GM19043 (cell line): Measurements from ENCODE around the gene FIBCD1.

Source experiments
- ATAC-seq: cut with Tn5 transposase; IDR thresholded peaks from one replicate; pipeline ENCODE4 v1.9.1; 2021; ENCODE audit warnings: low read depth; ENCODE audit not compliant: unreplicated experiment

FIBCD1 gene

DNA sequence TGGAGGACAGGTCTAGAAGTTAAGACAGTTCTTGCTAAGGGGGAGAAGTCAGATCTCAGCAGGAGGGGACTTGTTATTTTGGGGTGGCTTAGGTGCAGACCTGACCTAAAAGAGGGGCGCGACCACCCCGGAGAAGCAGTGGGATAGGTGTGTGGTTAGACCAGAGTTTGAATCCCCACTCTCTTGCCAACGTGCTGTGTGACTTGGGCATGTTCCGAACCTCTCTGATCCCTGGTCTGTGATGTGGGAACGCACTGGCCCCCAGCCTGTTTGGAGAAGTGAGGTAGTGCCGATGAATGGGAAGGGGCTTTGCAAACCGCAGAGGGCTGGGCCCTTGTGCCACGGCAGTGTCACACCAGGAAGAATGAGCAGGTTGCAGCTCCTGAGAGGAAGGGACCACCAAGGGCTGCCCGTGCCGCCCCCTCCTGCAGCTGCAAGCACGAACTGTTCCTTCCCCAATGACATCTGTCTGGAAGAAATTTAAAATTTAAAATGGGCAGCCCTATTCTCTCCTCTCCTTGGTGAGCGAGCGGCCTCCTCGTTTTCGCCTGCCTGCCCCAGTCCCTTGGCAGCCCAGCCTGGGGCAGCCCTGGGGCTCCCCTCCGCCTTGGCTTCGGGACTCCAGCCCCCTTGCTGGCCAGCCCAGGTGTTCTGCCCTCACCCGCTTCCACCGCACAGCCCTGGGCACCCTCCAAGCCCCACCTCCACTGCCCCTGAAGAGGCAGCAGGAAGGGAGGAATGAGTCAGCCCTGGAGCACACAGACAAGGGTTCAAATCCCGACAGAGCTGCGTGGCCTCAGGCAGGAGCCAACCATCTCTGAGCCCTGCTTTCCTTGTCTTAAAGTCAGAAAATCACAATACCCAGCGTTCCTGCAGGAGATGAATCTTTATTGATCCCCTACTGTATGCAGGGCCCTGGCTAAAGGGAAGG is 1.6 kb downstream of the FIBCD1 start:
- ATAC-seq = no peak

DNA sequence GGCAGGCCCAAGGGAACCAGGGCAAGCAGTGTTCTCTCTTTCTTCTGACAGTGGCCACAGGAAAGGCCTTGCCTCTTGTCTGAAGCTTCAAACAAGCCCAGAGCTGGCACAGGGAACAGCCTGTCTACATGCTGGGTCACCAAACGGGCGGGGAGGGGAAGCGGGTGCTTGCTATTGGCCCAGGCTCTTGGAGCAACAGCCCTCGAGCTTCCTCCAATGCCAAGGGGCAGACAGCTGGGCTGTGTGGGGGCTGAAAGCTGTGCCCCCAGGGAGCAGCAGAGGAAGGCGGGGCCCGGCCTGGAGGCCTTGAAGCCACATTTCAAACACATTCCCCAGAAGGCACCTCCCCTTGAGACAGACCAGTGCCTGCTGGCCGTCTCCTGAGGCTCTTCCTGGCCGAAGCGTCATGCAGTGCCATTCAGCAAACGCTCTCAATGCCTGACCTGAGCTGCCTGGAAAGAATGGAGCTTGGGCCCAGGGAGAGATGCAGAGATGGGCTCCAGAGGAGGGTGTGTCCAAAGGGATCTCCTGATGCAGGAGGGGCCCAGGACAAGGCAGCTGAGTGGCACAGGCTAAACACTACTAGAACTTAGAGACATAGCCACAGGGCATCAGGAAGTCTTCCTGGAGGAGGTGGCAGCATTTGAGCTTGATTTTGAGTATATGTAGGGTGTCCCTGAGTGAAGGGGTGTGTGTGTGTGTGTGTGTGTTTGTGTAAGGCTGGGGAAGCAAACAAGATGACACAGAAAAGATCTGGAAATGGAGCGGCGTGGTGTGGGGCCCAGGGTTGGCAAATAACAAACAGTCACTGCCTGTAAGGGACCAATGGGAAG is 2.5 kb downstream of the FIBCD1 start:
- ATAC-seq = no peak

GRCh38 chr9:130935648-130936271 is 3.3 kb downstream of the FIBCD1 start:
- ATAC-seq = no peak

DNA sequence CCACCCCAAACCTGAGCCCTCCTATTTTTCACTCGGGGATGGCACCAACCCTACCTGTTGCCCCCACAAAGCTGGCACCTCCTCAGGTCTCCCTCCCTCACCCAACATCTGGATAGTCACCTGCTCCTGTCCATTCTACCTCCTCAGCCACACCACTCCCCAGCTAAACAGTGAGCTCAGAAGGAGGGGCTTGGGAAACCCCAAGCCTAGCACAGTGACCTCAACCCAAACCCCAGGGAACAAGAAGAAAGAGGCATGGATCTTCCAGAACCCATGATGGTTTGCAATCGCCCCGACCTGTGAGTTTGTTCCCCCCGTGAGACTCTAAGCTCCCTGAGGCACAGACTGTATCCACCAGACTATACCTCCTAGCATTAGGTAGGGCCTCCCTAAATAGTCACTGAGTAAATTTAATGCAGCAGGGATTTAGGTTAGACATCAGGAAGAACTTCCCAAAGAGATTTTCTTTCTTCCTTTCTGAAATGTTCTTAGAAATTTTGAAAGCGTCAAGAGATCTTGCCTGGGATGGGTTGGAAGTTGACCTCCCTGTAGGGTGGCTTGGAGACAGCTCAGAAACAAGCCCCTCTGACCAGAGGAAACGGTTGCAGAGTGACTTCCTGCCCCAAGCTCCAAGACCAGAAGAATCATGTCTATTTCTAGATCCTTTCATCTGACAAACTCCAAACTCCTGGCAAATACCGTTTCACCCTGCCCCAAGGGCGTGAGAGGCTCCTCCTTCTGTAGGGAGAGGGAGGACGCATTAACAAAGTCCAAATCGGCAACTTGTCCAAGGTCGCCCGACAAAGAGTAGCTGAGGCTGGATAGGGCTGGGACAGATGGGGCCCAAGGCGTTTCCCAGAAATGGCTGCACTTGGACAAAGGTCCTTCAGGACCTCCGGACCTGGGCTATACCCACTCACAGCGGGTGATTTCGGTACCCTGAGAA is 4.1 kb downstream of the FIBCD1 start:
- ATAC-seq = no peak

DNA sequence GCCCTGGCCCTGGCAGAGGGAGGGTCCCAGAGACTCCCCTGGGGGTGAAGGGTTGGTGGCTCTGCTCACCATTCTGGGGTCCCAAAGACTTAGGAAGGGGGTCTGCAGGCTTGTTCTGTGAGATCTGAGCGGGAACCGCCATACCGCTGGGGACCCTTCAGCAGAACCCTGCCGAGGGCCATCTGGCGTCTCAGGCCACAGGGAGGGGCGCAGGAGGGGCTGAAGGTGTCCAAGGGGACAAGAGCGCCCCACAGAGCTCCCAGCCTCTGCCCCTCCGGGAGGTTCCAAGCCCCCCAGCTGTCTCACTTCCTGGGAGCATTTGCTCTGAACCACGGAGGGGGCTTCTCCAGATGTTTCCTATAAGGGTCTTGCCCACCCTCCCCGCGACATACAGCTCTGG is 4.8 kb downstream of the FIBCD1 start:
- no peak for ATAC-seq

DNA sequence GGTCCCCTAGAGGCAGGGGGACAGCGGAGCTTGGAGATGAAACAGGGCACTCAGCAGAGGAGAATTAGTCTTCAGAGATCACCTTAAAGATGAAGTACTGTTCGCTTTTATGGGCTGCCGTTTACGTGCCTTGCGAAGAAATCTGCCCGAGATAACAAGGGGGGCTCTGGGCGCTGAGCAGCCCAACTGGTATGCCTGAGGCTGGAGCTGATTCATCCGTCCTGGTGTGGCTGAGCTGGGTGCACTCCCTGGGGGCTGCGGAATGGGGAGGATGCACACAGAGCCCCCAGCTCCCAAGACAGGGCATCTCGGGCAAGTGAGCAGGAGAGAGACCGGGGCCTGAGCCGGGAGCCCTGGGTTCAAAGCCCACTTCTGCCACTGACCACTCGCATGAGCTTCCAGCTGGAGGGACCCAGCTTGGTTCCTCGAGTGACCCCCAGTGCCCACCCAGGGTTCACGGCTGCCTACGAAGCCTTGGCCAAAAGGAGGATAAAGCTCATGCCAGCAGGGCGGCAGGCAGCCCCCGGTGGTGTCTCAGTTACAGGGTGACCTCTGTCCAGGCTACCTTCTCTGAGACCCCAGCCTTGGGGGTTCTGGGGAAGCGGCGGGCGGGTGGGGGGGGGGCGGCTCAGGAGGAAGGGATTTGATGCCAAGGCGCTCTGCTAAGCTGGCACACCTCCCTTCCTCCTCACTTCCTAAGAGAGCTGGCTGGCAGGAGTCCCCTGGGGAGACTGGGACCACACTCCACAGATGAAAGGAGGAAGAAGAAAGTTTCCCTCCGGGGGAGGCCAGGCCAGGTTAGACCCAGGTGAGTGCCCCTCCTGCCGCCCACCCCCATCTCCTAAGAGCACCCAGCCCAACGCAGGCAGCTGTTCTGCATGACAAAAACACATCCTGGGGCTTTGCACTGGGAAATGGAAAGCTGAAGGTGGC is 5.7 kb downstream of the FIBCD1 start:
- no peak for ATAC-seq

- ATAC-seq = no peak
Measured at GRCh38 chr9:130932255-130933079, 6.6 kb downstream of the FIBCD1 start.

GRCh38 chr9:130931508-130932254 is 7.4 kb downstream of the FIBCD1 start:
- no peak for ATAC-seq

- ATAC-seq = no peak
Measured at GRCh38 chr9:130930804-130931349, 8.2 kb downstream of the FIBCD1 start.

DNA sequence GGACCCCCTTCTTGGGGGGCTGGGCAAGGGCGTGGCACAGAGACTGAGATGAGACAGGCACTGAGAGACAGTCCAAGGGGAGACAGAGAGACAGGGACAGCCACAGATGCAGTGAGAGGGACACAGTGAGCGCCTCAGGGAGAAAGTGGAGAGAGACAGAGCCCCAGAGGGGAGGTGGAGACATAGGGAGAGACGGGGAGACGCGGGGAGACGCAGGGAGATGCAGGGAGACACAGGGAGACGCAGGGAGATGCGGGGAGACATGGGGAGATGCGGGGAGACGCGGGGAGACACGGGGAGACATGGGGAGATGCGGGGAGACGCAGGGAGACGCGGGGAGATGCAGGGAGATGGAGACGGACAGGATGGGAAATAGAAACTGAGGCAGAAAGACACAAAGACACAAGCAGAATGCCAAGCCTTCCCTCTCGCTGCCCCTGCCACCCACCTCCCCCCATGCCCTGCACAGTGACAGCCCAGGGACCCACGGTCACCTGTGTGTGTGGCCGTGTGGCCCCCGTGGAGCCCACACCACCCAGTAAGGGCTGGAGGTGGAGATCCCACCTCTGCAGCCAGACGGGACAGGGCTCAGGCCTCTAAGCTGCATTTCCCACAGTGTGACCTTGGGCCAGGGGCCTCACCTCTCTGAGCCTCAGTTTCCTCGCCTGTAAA is 8.8 kb downstream of the FIBCD1 start:
- no peak for ATAC-seq

DNA sequence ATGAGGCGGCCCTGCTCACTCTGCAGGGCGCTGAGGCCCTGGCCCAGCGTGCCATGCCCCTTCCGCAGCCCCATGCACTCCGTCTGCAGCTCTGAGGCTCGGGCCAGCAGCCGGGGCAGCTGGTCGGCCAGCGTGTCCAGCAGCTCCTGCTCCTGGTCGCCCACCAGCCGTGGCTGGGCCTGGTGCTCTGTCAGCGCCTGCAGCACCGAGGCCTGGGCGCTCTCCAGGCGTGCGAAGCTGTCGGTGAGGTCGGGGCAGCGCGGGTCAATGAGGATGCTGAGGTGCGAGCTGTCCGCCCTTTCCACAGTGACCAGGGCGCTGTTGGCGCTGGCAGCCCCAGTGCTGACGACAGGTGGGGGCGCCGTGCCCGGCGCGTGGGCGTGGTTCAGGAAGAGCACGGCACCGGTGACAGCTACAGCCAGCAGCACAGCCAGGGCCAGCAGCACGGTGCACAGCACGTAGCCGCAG is 9.4 kb downstream of the FIBCD1 start:
- ATAC-seq = no peak

- no peak for ATAC-seq
Measured at GRCh38 chr9:130927995-130928900, 10.8 kb downstream of the FIBCD1 start.

DNA sequence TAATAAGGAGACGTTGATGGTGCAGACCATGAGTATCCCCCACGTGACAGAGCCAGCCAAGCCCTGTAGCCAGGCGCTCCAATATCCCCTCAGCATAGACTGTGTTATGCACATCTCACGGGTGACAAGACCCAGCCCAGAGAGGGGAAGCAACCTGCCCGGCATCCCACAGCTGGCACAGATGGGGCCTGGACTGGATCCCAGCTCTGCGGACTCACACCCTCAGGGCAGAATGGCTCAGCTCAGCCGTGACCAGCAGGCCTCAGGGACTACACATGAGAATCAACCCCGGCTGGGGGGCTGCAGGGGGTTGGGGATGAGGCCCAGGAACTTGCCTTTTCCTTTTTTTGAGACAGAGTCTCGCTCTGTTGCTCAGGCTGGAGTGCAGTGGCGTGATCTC is 11.7 kb downstream of the FIBCD1 start:
- ATAC-seq = no peak

DNA sequence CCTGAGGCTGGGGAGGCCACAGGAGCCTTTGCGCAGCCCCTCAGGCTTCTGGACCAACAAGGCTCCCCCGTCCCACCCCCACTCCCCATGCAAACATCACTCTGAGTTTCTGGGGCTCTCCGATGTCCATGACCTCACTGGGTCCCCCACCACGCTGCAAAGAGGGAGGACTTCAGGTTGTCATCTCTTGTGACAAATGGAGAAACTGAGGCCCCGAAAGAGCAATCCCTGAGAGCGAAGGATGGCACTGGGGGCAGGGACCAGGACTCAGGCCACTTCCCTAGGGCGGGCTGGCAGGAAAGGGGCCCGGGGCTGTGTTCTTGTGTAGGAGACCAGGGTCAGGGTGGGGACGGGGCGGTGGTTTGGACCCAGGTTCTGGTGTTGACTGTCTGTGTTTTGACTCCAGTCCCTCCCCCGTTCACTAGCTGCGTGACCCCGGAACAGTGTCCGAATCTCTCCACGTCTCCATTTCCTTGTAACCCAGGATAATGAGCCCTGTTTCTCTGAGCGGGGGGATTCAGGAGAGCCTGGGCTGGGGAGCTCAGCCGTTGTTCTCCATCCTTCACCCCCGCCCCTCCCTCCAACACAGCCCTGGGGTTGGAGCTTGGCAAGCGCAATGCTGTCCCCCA is 13.9 kb downstream of the FIBCD1 start:
- ATAC-seq = no peak

- ATAC-seq = no peak
Measured at GRCh38 chr9:130924448-130924788, 14.6 kb downstream of the FIBCD1 start.
